BJ (cell line): ENCODE data around the gene NGF. TPM values are rescaled to one million over a fixed set of nuclear protein-coding genes. Genes with fewer than 3 reads are reported as not detected.
"Not testable (repeated sequence)": the region's sequence is repeated elsewhere in the genome, so short reads cannot be mapped to it uniquely, and the experiment has no call there.

ENCODE experiments used
- CTCF ChIA-PET: fragments of 350-600 bp; formaldehyde crosslinking; extraction: SDS; loops from one replicate; lab custom pipeline; 2021; ENCODE audit warnings: antibody characterized with exemption, inconsistent platforms; lab: Yijun Ruan, JAX
- POLR2A ChIA-PET: fragments of 300-600 bp; sonication (Branson Sonifier 250); formaldehyde crosslinking; extraction: SDS; loops from one replicate; lab custom pipeline; 2021; ENCODE audit warnings: antibody characterized with exemption; lab: Charles Lee
- DNase-seq: peaks from one replicate; pipeline ENCODE4 v3.0.0-alpha.2; 2011; ENCODE audit warnings: low read depth
- H3K27me3 ChIP-seq: 2 replicates; pipeline ENCODE4 v1.6.0; 2011; ENCODE audit warnings: low read length; ENCODE audit not compliant: control insufficient read depth, insufficient read depth
- H3K36me3 ChIP-seq: 2 replicates; pipeline ENCODE4 v1.5.1; 2011; ENCODE audit warnings: low read length; ENCODE audit not compliant: control insufficient read depth, insufficient read depth
- H3K4me3 ChIP-seq: 2 replicates; pipeline ENCODE4 v1.5.1; 2011; ENCODE audit warnings: low read depth, mild to moderate bottlenecking, control low read depth, low read length
- polyA minus RNA-seq: library from RNA; depleted of rRNA, polyadenylated mRNA; stranded (reverse); fragments of >200 nt; gene quantifications from 2 replicates; pipeline ENCODE4 v1.2.3, GENCODE V29; 2011; rRNA and poly(A)+ RNA removed
- polyA plus RNA-seq: library from polyadenylated mRNA; depleted of rRNA; stranded (reverse); fragments of >200 nt; gene quantifications from 2 replicates; pipeline ENCODE4 v1.2.3, GENCODE V29; 2011; rRNA removed
- TF ChIP-seq, protein P1 (sequence below): IDR thresholded peaks from 2 replicates; pipeline ENCODE4 v1.5.1; 2011; ENCODE audit warnings: low read depth, mild to moderate bottlenecking, control low read depth, inconsistent platforms, low read length, moderate library complexity; ENCODE audit not compliant: insufficient read depth

NGF gene
- polyA plus RNA-seq (42.4 and 49.6 TPM in 2 replicates), polyA minus RNA-seq (21.2 and 25.0 TPM in 2 replicates)

DNA sequence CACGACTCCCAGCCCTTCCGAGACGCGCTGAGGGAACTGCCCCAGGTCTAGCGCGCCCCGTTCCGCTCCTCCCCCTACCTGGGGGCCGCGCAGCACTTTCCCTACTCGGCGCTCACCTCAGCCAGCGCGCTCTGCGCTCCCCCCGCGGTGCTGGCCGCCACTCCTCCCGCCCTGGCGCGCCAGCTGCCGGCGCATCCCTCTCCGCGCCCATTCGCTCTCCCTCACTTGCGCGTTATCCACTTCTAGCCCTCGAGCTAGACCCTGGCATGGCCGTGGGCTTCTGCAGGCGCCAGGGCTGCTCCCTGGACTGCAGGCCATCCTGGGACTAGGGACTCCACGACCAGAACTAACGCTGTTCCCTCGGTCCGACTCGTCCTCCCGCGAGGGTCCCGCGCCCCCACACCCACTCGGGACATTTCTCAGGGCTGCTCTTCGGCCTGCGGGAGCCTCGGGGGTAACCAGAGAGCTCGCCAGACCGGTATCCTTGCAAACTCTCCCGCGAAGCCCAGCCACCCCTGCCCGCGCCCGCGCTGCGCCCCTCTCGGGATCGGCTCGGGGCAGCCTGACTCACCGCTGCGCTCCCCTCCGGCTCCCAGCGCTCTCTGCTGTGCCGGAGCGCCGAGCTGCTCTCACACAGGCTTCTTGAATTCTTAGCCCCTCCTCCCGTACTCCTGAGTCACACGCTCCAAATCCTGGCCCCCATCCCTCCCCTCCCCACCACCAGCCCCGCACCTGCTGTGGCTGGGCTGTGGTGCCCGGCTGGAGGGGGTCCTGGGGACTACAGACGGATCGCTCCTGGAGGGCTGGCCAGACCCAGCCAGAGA is at the start of gene NGF:
TSS of gene NGF (minus strand) at position 617 of the 824 bp plus-strand sequence. CDS start 51,454 bp downstream, outside the sequence.
- Histone ChIP-seq H3K36me3 (no peaks in the 10 kb centered on the region; the same call in 1 of the 2 replicates), H3K27me3 (no peaks in the 10 kb centered on the region), H3K4me3 (peak within 1 kb of the TSS; percentile 97)
- ChIA-PET POLR2A (interaction anchor here (0.6 kb wide), 1 partner anchor 128 kb away, joined by 11 read pairs; no protein-coding TSS in a partner anchor), CTCF (interaction anchor here (0.5 to 2.7 kb wide), 9 partner anchors 8 to 225 kb away, joined by 3 to 18 read pairs (median 4); no protein-coding TSS in a partner anchor)
- TF ChIP-seq, protein P1, sequence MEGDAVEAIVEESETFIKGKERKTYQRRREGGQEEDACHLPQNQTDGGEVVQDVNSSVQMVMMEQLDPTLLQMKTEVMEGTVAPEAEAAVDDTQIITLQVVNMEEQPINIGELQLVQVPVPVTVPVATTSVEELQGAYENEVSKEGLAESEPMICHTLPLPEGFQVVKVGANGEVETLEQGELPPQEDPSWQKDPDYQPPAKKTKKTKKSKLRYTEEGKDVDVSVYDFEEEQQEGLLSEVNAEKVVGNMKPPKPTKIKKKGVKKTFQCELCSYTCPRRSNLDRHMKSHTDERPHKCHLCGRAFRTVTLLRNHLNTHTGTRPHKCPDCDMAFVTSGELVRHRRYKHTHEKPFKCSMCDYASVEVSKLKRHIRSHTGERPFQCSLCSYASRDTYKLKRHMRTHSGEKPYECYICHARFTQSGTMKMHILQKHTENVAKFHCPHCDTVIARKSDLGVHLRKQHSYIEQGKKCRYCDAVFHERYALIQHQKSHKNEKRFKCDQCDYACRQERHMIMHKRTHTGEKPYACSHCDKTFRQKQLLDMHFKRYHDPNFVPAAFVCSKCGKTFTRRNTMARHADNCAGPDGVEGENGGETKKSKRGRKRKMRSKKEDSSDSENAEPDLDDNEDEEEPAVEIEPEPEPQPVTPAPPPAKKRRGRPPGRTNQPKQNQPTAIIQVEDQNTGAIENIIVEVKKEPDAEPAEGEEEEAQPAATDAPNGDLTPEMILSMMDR = no peak; the same call in 1 of the 2 replicates
- no peak for DNase-seq

DNA sequence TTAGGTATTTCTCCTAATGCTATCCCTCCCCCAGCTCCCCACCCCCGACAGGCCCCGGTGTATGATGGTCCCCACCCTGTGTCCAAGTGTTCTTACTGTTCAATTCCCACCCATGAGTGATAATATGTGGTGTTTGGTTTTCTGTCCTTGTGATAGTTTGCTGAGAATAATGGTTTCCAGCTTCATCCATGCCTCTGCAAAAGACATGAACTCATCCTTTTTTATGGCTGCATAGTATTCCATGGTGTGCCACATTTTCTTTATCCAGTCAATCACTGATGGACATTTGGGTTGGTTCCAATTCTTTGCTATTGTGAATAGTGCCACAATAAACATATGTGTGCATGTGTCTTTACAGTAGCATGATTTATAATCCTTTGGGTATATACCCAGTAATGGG is 45.4 kb upstream of the NGF start:
- CTCF ChIA-PET, H3K36me3 ChIP-seq, H3K27me3 ChIP-seq, DNase-seq, POLR2A ChIA-PET, H3K4me3 ChIP-seq: not testable (repeated sequence)

DNA sequence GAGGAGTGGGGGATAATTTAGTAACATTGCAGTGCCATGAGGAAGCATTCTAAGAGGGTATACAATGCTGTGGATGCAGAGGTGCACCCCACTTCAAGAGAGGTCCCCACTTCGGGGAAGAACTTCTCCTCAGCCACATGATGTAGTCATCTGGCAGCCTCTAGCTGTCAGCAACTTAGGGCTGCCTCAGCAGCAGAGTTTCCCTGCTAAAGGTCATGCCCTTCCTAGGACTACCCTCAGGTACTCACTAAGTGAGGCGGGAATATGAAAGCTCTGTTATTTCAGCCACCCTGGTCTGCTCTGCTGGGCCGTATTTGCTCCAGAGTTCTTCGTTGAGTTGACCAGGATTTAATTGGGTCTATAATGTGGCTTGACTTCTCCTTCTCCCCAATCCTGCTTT is 41.9 kb upstream of the NGF start:
- no peak for DNase-seq
- Histone ChIP-seq H3K27me3 (no peaks in the 10 kb centered on the region), H3K36me3 (no peaks in the 10 kb centered on the region), H3K4me3 (no peak overlapping the region)
- CTCF ChIA-PET = interaction anchor here (1.2 kb wide), 1 partner anchor 89 kb away, joined by 3 read pairs; no protein-coding TSS in a partner anchor
- TF ChIP-seq, protein P1 = no peak
- POLR2A ChIA-PET = no interaction called here

DNA sequence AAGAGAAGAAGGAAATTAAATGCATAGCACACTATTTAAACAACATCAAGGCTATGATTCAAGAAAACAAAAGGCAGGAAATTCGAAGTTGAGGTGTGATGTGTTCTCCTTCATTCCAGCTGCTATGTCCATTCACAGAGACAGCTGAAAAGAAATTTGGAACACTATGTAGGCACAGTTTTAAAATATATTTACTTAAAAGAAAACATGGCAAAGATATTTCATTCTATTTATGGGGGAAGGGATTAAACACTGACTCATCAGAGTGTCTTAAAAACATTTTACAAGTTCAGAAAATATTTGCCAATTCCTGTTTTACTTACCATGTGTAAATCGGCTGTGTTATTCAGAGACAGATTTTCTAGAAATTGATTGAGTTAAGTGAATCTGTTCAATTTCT is 39.4 kb upstream of the NGF start:
- Histone ChIP-seq H3K27me3 (no peaks in the 10 kb centered on the region), H3K36me3 (no peaks in the 10 kb centered on the region), H3K4me3 (no peak overlapping the region)
- TF ChIP-seq, protein P1 = no peak
- CTCF ChIA-PET = interaction anchor here (1.2 kb wide), 1 partner anchor 239 kb away, joined by 3 read pairs; no protein-coding TSS in a partner anchor
- POLR2A ChIA-PET = no interaction called here
- peak; percentile 41 for DNase-seq

DNA sequence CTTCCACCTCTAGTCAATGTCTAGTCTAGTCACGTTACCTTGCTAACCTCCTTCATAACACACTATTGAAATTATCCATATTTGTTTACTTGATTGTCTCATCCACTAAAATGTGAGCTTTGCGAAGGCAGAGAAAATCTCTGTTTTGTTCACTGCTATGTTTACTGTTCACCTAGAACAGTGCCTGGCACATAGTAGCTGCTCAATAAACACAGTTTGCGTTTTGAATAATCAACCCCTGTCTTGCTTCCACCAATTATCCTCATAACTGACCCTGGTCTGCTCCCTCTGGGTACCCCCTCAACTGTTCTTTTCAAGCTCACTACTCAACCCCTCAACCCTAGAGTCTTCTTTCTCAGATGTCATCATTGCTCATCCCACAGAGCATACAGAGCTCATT is 36.5 kb upstream of the NGF start:
- TF ChIP-seq, protein P1 = no peak
- H3K27me3 ChIP-seq = no peaks in the 10 kb centered on the region
- no peaks in the 10 kb centered on the region for H3K36me3 ChIP-seq
- no peak overlapping the region for H3K4me3 ChIP-seq
- ChIA-PET POLR2A (no interaction called here), CTCF (interaction anchor here (0.7 to 1.1 kb wide), 3 partner anchors 10 to 236 kb away, joined by 3 to 6 read pairs (median 4); no protein-coding TSS in a partner anchor)
- DNase-seq = no peak
